DOHH2 (cell line): ENCODE measurements around the gene RASSF3.

Source experiments
- EZH2phosphoT487 ChIP-seq: fragments of 200-600 bp; sonication (generic); IDR thresholded peaks from 2 replicates; pipeline ENCODE4 v1.6.1; 2017; ENCODE audit warnings: borderline replicate concordance, mild to moderate bottlenecking, antibody characterized with exemption, low read length, moderate library complexity, mixed read lengths
- TF ChIP-seq, protein P1 (sequence below): fragments of 200-600 bp; sonication (generic); IDR thresholded peaks from one replicate; pipeline ENCODE4 v1.5.1; 2014; ENCODE audit warnings: antibody characterized with exemption, mild to moderate bottlenecking, low read depth, low read length; ENCODE audit not compliant: poor library complexity, severe bottlenecking

DNA sequence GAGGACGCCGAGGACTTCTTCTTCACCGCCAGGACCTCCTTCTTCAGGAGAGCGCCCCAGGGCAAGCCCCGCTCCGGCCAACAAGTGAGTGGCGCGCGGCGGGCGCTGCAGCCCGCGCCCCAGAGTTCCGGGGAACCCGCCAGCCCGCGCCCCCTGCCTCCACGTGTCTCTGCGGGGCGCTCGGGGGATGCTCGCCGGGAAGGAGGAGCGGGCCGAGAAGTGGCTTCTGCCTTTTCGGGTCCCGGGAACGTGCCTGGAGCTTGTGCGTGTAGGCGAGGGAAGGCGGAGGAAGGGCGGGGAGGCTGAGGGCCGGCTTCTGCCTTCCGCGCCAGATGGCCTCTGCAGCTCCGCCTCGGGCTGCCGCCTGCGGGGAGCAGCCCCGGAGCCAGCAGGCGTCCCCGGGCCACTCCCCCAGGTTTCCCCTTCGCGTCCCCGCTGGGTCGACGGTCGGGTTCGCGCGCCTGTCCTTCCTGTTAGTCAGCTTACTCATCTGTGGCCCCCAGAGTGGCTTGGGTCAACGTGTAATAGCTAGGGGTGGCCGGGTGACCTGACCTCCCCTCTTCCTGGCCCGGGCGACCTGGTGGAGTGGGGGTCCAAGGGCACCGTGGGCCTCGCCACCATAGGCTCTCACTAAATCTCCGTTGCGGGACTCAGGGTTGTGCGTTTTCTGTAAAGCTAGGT, 505 bp downstream of the RASSF3 start:
- TF ChIP-seq, protein P1, sequence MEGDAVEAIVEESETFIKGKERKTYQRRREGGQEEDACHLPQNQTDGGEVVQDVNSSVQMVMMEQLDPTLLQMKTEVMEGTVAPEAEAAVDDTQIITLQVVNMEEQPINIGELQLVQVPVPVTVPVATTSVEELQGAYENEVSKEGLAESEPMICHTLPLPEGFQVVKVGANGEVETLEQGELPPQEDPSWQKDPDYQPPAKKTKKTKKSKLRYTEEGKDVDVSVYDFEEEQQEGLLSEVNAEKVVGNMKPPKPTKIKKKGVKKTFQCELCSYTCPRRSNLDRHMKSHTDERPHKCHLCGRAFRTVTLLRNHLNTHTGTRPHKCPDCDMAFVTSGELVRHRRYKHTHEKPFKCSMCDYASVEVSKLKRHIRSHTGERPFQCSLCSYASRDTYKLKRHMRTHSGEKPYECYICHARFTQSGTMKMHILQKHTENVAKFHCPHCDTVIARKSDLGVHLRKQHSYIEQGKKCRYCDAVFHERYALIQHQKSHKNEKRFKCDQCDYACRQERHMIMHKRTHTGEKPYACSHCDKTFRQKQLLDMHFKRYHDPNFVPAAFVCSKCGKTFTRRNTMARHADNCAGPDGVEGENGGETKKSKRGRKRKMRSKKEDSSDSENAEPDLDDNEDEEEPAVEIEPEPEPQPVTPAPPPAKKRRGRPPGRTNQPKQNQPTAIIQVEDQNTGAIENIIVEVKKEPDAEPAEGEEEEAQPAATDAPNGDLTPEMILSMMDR: no peak
- TF ChIP-seq EZH2phosphoT487: no peak
